T-helper 2 cell treated with Interferon-gamma antibody and Interleukin-4, amounts not matched to agents 5 μg/mL and 100 μg/mL, for 36 hours (primary cell): ENCODE data around the gene SMIM3.
A peak's percentile ranks its signal among the peaks of the same experiment; 100 is the strongest.
"Not testable (repeated sequence)": the region's sequence is repeated elsewhere in the genome, so short reads cannot be mapped to it uniquely, and the experiment has no call there.

ENCODE experiments used
- DNase-seq: peaks from one replicate; pipeline ENCODE4 v3.0.0; 2021; ENCODE audit warnings: low spot score
- H3K27ac Mint-ChIP-seq: one replicate; pipeline ENCODE4 v1.8.0; 2021; ENCODE audit warnings: mild to moderate bottlenecking, mixed read lengths
- H3K27me3 Mint-ChIP-seq: one replicate; pipeline ENCODE4 v1.8.0; 2021; ENCODE audit warnings: low read depth, mixed read lengths
- H3K36me3 Mint-ChIP-seq: one replicate; pipeline ENCODE4 v1.8.0; 2021; ENCODE audit warnings: low read depth, mixed read lengths
- H3K4me1 Mint-ChIP-seq: one replicate; pipeline ENCODE4 v1.8.0; 2021; ENCODE audit warnings: low read depth, mixed read lengths
- H3K4me3 Mint-ChIP-seq: one replicate; pipeline ENCODE4 v1.8.0; 2022; ENCODE audit warnings: mild to moderate bottlenecking, moderate library complexity, mixed read lengths
- H3K9me3 Mint-ChIP-seq: one replicate; pipeline ENCODE4 v1.8.0; 2021; ENCODE audit warnings: mixed read lengths

SMIM3 gene

GRCh38 chr5:150791536-150791935 is 13.0 kb downstream of the SMIM3 start:
- H3K9me3 Mint-ChIP-seq: no peaks in the 10 kb centered on the region
- peaks cover 40% of the 10 kb centered on the region for H3K4me1 Mint-ChIP-seq
- no peaks in the 10 kb centered on the region for H3K27me3 Mint-ChIP-seq
- peak overlapping the region; percentile 42 for H3K27ac Mint-ChIP-seq
- H3K36me3 Mint-ChIP-seq: peaks cover 42% of the 10 kb centered on the region
- no peak for DNase-seq
- no peak overlapping the region for H3K4me3 Mint-ChIP-seq

- H3K4me1 Mint-ChIP-seq: peaks cover 39% of the 10 kb centered on the region
- DNase-seq, H3K27ac Mint-ChIP-seq, H3K27me3 Mint-ChIP-seq, H3K9me3 Mint-ChIP-seq, H3K4me3 Mint-ChIP-seq: not testable (repeated sequence)
- H3K36me3 Mint-ChIP-seq: peaks cover 39% of the 10 kb centered on the region
Observed at GRCh38 chr5:150793423-150793888, 14.9 kb downstream of the SMIM3 start.

- Mint-ChIP-seq H3K27me3 (no peaks in the 10 kb centered on the region), H3K4me1 (peaks cover 25% of the 10 kb centered on the region)
Observed at GRCh38 chr5:150794927-150795326, 16.4 kb downstream of the SMIM3 start.

GRCh38 chr5:150797384-150797783 is 18.8 kb downstream of the SMIM3 start:
- Mint-ChIP-seq H3K36me3 (peaks cover 31% of the 10 kb centered on the region), H3K27ac (no peak overlapping the region)

More at GRCh38 chr5:150794927-150795326, 16.4 kb downstream of the SMIM3 start:
- H3K27ac Mint-ChIP-seq: no peak overlapping the region
- H3K9me3 Mint-ChIP-seq: no peaks in the 10 kb centered on the region
- no peak overlapping the region for H3K4me3 Mint-ChIP-seq
- H3K36me3 Mint-ChIP-seq: peaks cover 39% of the 10 kb centered on the region
- no peak for DNase-seq

GRCh38 chr5:150801117-150801927 is 22.8 kb downstream of the SMIM3 start:
- DNase-seq: no peak
- H3K4me1 Mint-ChIP-seq: peaks cover 15% of the 10 kb centered on the region
- H3K36me3 Mint-ChIP-seq: peaks cover 10% of the 10 kb centered on the region
- H3K27me3 Mint-ChIP-seq: peaks cover 17% of the 10 kb centered on the region
- no peak overlapping the region for H3K27ac Mint-ChIP-seq
- H3K4me3 Mint-ChIP-seq: no peak overlapping the region
- no peaks in the 10 kb centered on the region for H3K9me3 Mint-ChIP-seq

More at GRCh38 chr5:150797384-150797783, 18.8 kb downstream of the SMIM3 start:
- DNase-seq: no peak
- Mint-ChIP-seq H3K9me3 (no peaks in the 10 kb centered on the region), H3K27me3 (peaks cover 2% of the 10 kb centered on the region), H3K4me3 (no peak overlapping the region), H3K4me1 (peaks cover 15% of the 10 kb centered on the region)

GRCh38 chr5:150804388-150804787 is 25.8 kb downstream of the SMIM3 start:
- Mint-ChIP-seq H3K4me3 (no peak overlapping the region), H3K9me3 (no peaks in the 10 kb centered on the region), H3K27ac (no peak overlapping the region), H3K4me1 (peaks cover 8% of the 10 kb centered on the region), H3K36me3 (no peaks in the 10 kb centered on the region), H3K27me3 (peaks cover 26% of the 10 kb centered on the region)
- DNase-seq: no peak

GRCh38 chr5:150809363-150809762 is 30.8 kb downstream of the SMIM3 start:
- Mint-ChIP-seq H3K27ac (no peak overlapping the region), H3K36me3 (no peaks in the 10 kb centered on the region), H3K4me3 (no peak overlapping the region), H3K27me3 (peaks cover 20% of the 10 kb centered on the region), H3K9me3 (no peaks in the 10 kb centered on the region), H3K4me1 (peaks cover 2% of the 10 kb centered on the region)
- DNase-seq: no peak

GRCh38 chr5:150815010-150815409 is 36.5 kb downstream of the SMIM3 start:
- H3K4me3 Mint-ChIP-seq: no peak overlapping the region
- H3K27me3 Mint-ChIP-seq: peaks cover 8% of the 10 kb centered on the region
- DNase-seq: no peak
- H3K4me1 Mint-ChIP-seq: peaks cover 2% of the 10 kb centered on the region
- peaks cover 2% of the 10 kb centered on the region for H3K36me3 Mint-ChIP-seq
- no peak overlapping the region for H3K27ac Mint-ChIP-seq
- H3K9me3 Mint-ChIP-seq: peaks cover 10% of the 10 kb centered on the region

- Mint-ChIP-seq H3K36me3 (peaks cover 2% of the 10 kb centered on the region), H3K27ac (no peak overlapping the region)
Observed at GRCh38 chr5:150816946-150817345, 38.4 kb downstream of the SMIM3 start.

GRCh38 chr5:150829744-150830143 is 51.2 kb downstream of the SMIM3 start:
- Mint-ChIP-seq H3K36me3 (no peaks in the 10 kb centered on the region), H3K4me1 (no peaks in the 10 kb centered on the region), H3K9me3 (peaks cover 34% of the 10 kb centered on the region), H3K4me3 (no peak overlapping the region), H3K27me3 (peaks cover 3% of the 10 kb centered on the region), H3K27ac (no peak overlapping the region)
- DNase-seq: no peak

More at GRCh38 chr5:150816946-150817345, 38.4 kb downstream of the SMIM3 start:
- Mint-ChIP-seq H3K27me3 (peaks cover 8% of the 10 kb centered on the region), H3K9me3 (peaks cover 10% of the 10 kb centered on the region), H3K4me3 (no peak overlapping the region), H3K4me1 (peaks cover 2% of the 10 kb centered on the region)
- DNase-seq: no peak

- peaks cover 34% of the 10 kb centered on the region for H3K9me3 Mint-ChIP-seq
- not testable (repeated sequence) for H3K27me3 Mint-ChIP-seq, H3K27ac Mint-ChIP-seq, H3K36me3 Mint-ChIP-seq, DNase-seq, H3K4me1 Mint-ChIP-seq, H3K4me3 Mint-ChIP-seq
Observed at GRCh38 chr5:150831821-150832220, 53.3 kb downstream of the SMIM3 start.

GRCh38 chr5:150836064-150836463 is 57.5 kb downstream of the SMIM3 start:
- H3K27ac Mint-ChIP-seq: no peak overlapping the region
- peaks cover 19% of the 10 kb centered on the region for H3K9me3 Mint-ChIP-seq
- peaks cover 13% of the 10 kb centered on the region for H3K27me3 Mint-ChIP-seq
- no peaks in the 10 kb centered on the region for H3K36me3 Mint-ChIP-seq
- H3K4me1 Mint-ChIP-seq: no peaks in the 10 kb centered on the region
- no peak overlapping the region for H3K4me3 Mint-ChIP-seq
- no peak for DNase-seq

- DNase-seq: no peak
- Mint-ChIP-seq H3K4me1 (no peaks in the 10 kb centered on the region), H3K27me3 (peaks cover 16% of the 10 kb centered on the region), H3K27ac (no peak overlapping the region), H3K36me3 (no peaks in the 10 kb centered on the region), H3K4me3 (no peak overlapping the region), H3K9me3 (peaks cover 12% of the 10 kb centered on the region)
Observed at GRCh38 chr5:150836703-150837102, 58.1 kb downstream of the SMIM3 start.

- Mint-ChIP-seq H3K9me3 (peaks cover 10% of the 10 kb centered on the region), H3K4me1 (peaks cover 21% of the 10 kb centered on the region)
- not testable (repeated sequence) for DNase-seq, H3K4me3 Mint-ChIP-seq, H3K36me3 Mint-ChIP-seq, H3K27me3 Mint-ChIP-seq, H3K27ac Mint-ChIP-seq
Observed at GRCh38 chr5:150845185-150845859, 66.8 kb downstream of the SMIM3 start.
